Measurements from ENCODE around the gene RRAGC.

GRCh38 chr1:38806090-38806489, 53.5 kb downstream of the RRAGC start:
- TF ChIP-seq POLR2AphosphoS5 (IDR thresholded peaks at IDR 0.05; ENCODE audit: insufficient read depth, low read depth, low read length) (no peak), GATA2 (IDR thresholded peaks at IDR 0.05; ENCODE audit: insufficient read depth, insufficient read length, low read depth, low read length) (no peak), POLR2A (IDR thresholded peaks at IDR 0.05; ENCODE audit: low read depth, low read length) (no peak)
- TF ChIP-seq, protein P1, sequence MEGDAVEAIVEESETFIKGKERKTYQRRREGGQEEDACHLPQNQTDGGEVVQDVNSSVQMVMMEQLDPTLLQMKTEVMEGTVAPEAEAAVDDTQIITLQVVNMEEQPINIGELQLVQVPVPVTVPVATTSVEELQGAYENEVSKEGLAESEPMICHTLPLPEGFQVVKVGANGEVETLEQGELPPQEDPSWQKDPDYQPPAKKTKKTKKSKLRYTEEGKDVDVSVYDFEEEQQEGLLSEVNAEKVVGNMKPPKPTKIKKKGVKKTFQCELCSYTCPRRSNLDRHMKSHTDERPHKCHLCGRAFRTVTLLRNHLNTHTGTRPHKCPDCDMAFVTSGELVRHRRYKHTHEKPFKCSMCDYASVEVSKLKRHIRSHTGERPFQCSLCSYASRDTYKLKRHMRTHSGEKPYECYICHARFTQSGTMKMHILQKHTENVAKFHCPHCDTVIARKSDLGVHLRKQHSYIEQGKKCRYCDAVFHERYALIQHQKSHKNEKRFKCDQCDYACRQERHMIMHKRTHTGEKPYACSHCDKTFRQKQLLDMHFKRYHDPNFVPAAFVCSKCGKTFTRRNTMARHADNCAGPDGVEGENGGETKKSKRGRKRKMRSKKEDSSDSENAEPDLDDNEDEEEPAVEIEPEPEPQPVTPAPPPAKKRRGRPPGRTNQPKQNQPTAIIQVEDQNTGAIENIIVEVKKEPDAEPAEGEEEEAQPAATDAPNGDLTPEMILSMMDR (IDR thresholded peaks at IDR 0.05; ENCODE audit: extremely low read depth in 1 of 2, insufficient read depth in 1 of 2, low read depth in 1 of 2, low read length in 2 of 2): no peak

All from endothelial cell of umbilical vein (primary cell).